Measurements from ENCODE around the gene ARHGEF25.
A peak's percentile ranks its signal among the peaks of the same experiment; 100 is the strongest.

ARHGEF25 gene

GRCh38 chr12:57603815-57604453 is 7.3 kb upstream of the ARHGEF25 start:
- H3K4me3 ChIP-seq (ENCODE audit: low read depth, low read length): peak overlapping the region; percentile 75

GRCh38 chr12:57604454-57604991 is 6.7 kb upstream of the ARHGEF25 start, which contains the start of gene DTX3:
DTX3 (plus strand) TSS chr12:57604824; CDS start chr12:57606518, 1,694 bp downstream.
- Histone ChIP-seq H3K27me3 (replicated peaks) (no peaks in the 10 kb centered on the region), H3K36me3 (replicated peaks) (peaks cover 3% of the 10 kb centered on the region), H3K27ac (no peak within 1 kb of the TSS), H3K4me3 (ENCODE audit: low read depth, low read length) (peak within 1 kb of the TSS; percentile 75)
- DNase-seq: peak; percentile 3
- in situ Hi-C loops (cut with HindIII; ENCODE audit: low pct_ligation_motif_present, low sequenced_read_pairs): no loop called here
- TF ChIP-seq CTCF (IDR thresholded peaks at IDR 0.05; ENCODE audit: low read depth, low read length, missing control alignments): no peak

More at GRCh38 chr12:57603815-57604453, 7.3 kb upstream of the ARHGEF25 start:
- DNase-seq: peak; percentile 16
- Histone ChIP-seq H3K27me3 (replicated peaks) (no peaks in the 10 kb centered on the region), H3K27ac (no peak overlapping the region), H3K36me3 (replicated peaks) (peaks cover 3% of the 10 kb centered on the region)
- in situ Hi-C loops (cut with HindIII; ENCODE audit: low pct_ligation_motif_present, low sequenced_read_pairs): no loop called here
- no peak for TF ChIP-seq CTCF (IDR thresholded peaks at IDR 0.05; ENCODE audit: low read depth, low read length, missing control alignments)

- TF ChIP-seq CTCF (IDR thresholded peaks at IDR 0.05; ENCODE audit: low read depth, low read length, missing control alignments): no peak
- H3K27ac ChIP-seq: no peak overlapping the region
- DNase-seq: no peak
- in situ Hi-C loops (cut with HindIII; ENCODE audit: low pct_ligation_motif_present, low sequenced_read_pairs): no loop called here
- H3K27me3 ChIP-seq (replicated peaks): no peaks in the 10 kb centered on the region
- peaks cover under 1% of the 10 kb centered on the region for H3K36me3 ChIP-seq (replicated peaks)
- peak overlapping the region; percentile 75 for H3K4me3 ChIP-seq (ENCODE audit: low read depth, low read length)
These were observed 6.0 kb upstream of the ARHGEF25 start for GRCh38 chr12:57604992-57605810.

GRCh38 chr12:57605811-57606311 is 5.4 kb upstream of the ARHGEF25 start:
- Histone ChIP-seq H3K27me3 (replicated peaks) (no peaks in the 10 kb centered on the region), H3K27ac (no peak overlapping the region), H3K36me3 (replicated peaks) (no peaks in the 10 kb centered on the region), H3K4me3 (ENCODE audit: low read depth, low read length) (peak overlapping the region; percentile 75)
- no peak for TF ChIP-seq CTCF (IDR thresholded peaks at IDR 0.05; ENCODE audit: low read depth, low read length, missing control alignments)
- in situ Hi-C loops (cut with HindIII; ENCODE audit: low pct_ligation_motif_present, low sequenced_read_pairs): no loop called here
- no peak for DNase-seq

GRCh38 chr12:57606399-57606798 is 4.8 kb upstream of the ARHGEF25 start:
- Histone ChIP-seq H3K27ac (no peak overlapping the region), H3K4me3 (ENCODE audit: low read depth, low read length) (no peak overlapping the region), H3K36me3 (replicated peaks) (no peaks in the 10 kb centered on the region), H3K27me3 (replicated peaks) (no peaks in the 10 kb centered on the region)
- TF ChIP-seq CTCF (IDR thresholded peaks at IDR 0.05; ENCODE audit: low read depth, low read length, missing control alignments): no peak
- DNase-seq: no peak
- in situ Hi-C loops (cut with HindIII; ENCODE audit: low pct_ligation_motif_present, low sequenced_read_pairs): no loop called here
